Measurements from ENCODE around the gene ADAMTS9. TPM values are rescaled to one million over a fixed set of nuclear protein-coding genes. Genes with fewer than 3 reads are reported as not detected.

ADAMTS9 gene
- total and polyA plus RNA-seq, 2 donors (not counting 1 experiment from before 2014, with no cell fraction given), result not detected

DNA sequence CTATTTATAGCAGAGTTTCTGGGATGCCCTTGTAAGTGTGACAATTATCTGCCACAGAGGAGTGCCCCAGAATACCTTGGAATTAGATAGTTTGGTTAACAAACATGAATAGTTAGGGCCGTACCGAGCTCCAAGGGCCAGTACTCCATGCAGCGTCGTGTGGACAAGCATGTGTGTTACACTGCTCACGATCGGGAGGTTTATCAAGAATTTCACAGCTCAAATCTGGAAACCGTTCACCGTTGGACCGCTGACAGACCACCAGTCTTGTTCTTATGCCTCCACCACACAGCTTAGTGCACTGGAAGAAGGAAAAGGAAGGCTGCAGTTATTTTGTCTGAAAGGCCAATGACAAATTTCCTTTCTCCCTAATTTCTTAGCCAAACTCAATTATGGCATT, 93.7 kb downstream of the ADAMTS9 start:
- intact Hi-C loops (cut with micrococcal nuclease), result no loop called here
- no peak overlapping the region for H3K4me3 ChIP-seq (ENCODE audit: control extremely low read depth in 1 of 5, extremely low read depth in 1 of 5, insufficient read depth in 1 of 5, low read depth in 2 of 5, low read length in 4 of 5)
- Mint-ChIP-seq H3K9me3 (ENCODE audit: insufficient read depth) (no peaks in the 10 kb centered on the region), H3K27me3 (no peaks in the 10 kb centered on the region), H3K4me3 (no peak overlapping the region), H3K4me1 (no peaks in the 10 kb centered on the region), H3K27ac (no peak overlapping the region)
- H3K79me2 ChIP-seq (ENCODE audit: control insufficient read depth, insufficient read depth, low read length), result no peaks in the 10 kb centered on the region
- no peak overlapping the region for H3K4me2 ChIP-seq (replicated peaks; ENCODE audit: low read depth, low read length, poor library complexity, severe bottlenecking)
- H4K20me1 ChIP-seq (ENCODE audit: control insufficient read depth, insufficient read depth, low read length, poor library complexity, severe bottlenecking), result no peaks in the 10 kb centered on the region
- ChIA-PET POLR2A (no interaction called here), CTCF (no interaction called here)
- H2AFZ ChIP-seq (ENCODE audit: insufficient read depth, low read depth, low read length, poor library complexity, severe bottlenecking), result no peak overlapping the region
- no peaks in the 10 kb centered on the region for H3K9me3 ChIP-seq (ENCODE audit: control extremely low read depth in 1 of 3, control insufficient read depth in 2 of 3, insufficient read depth in 1 of 3, low read length in 2 of 3)
- WGBS (ENCODE audit: insufficient coverage), result 94% methylated on average over 5 of the region's 9 CpGs
- no peaks in the 10 kb centered on the region for H3K4me1 ChIP-seq (ENCODE audit: control insufficient read depth in 2 of 2, insufficient read depth in 2 of 2, low read length in 2 of 2)
- TF ChIP-seq EZH2 (IDR thresholded peaks at IDR 0.05; ENCODE audit: borderline replicate concordance, insufficient read depth, low read depth, low read length, poor library complexity, severe bottlenecking), result no peak
- TF ChIP-seq, protein P1, sequence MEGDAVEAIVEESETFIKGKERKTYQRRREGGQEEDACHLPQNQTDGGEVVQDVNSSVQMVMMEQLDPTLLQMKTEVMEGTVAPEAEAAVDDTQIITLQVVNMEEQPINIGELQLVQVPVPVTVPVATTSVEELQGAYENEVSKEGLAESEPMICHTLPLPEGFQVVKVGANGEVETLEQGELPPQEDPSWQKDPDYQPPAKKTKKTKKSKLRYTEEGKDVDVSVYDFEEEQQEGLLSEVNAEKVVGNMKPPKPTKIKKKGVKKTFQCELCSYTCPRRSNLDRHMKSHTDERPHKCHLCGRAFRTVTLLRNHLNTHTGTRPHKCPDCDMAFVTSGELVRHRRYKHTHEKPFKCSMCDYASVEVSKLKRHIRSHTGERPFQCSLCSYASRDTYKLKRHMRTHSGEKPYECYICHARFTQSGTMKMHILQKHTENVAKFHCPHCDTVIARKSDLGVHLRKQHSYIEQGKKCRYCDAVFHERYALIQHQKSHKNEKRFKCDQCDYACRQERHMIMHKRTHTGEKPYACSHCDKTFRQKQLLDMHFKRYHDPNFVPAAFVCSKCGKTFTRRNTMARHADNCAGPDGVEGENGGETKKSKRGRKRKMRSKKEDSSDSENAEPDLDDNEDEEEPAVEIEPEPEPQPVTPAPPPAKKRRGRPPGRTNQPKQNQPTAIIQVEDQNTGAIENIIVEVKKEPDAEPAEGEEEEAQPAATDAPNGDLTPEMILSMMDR (IDR thresholded peaks at IDR 0.05), result no peak
- H3K36me3 ChIP-seq (replicated peaks in 1 of 2; ENCODE audit: control extremely low read depth in 1 of 2, control insufficient read depth in 1 of 2, extremely low read depth in 1 of 2, insufficient read depth in 2 of 2, low read length in 1 of 2), result no peaks in the 10 kb centered on the region
- H3K27ac ChIP-seq (ENCODE audit: low read length in 2 of 2), result no peak overlapping the region
- DNase-seq (no peak), ATAC-seq (ENCODE audit: low read depth) (no peak)
- H3K27me3 ChIP-seq (replicated peaks in 1 of 4; ENCODE audit: control extremely low read depth in 1 of 4, control insufficient read depth in 3 of 4, insufficient read depth in 4 of 4, low read length in 3 of 4), result no peaks in the 10 kb centered on the region
- no peak overlapping the region for H3K9ac ChIP-seq (ENCODE audit: low read length)

DNA sequence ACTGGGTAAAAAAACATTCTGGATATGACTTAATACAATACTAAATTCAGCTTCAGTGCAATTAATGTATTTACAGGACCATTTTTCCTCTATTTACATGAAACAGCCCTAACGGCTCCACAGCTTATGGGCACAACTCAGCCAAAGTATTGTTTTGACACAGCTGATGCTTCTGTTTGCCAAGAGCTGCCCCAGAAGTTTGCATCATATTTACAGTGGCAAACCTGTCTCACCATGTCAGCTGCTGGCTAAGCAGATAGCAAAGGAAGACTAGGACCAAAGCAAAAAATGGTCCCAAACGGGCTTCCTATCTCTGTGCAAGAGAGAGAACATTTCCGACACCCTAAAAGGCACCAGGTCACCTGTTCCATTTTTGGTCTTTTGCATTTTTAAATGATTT, 94.5 kb downstream of the ADAMTS9 start:
- ChIA-PET POLR2A (no interaction called here), CTCF (no interaction called here)
- no peak overlapping the region for H3K27ac ChIP-seq (ENCODE audit: low read length in 2 of 2)
- no peak for ATAC-seq (ENCODE audit: low read depth)
- intact Hi-C loops (cut with micrococcal nuclease), result no loop called here
- H3K4me3 ChIP-seq (ENCODE audit: control extremely low read depth in 1 of 5, extremely low read depth in 1 of 5, insufficient read depth in 1 of 5, low read depth in 2 of 5, low read length in 4 of 5), result no peak overlapping the region
- Mint-ChIP-seq H3K9me3 (ENCODE audit: insufficient read depth) (no peaks in the 10 kb centered on the region), H3K27me3 (no peaks in the 10 kb centered on the region), H3K27ac (no peak overlapping the region), H3K4me1 (no peaks in the 10 kb centered on the region), H3K4me3 (no peak overlapping the region)
- H3K79me2 ChIP-seq (ENCODE audit: control insufficient read depth, insufficient read depth, low read length), result no peaks in the 10 kb centered on the region
- no peaks in the 10 kb centered on the region for H3K9me3 ChIP-seq (ENCODE audit: control extremely low read depth in 1 of 3, control insufficient read depth in 2 of 3, insufficient read depth in 1 of 3, low read length in 2 of 3)
- H3K4me1 ChIP-seq (ENCODE audit: control insufficient read depth in 2 of 2, insufficient read depth in 2 of 2, low read length in 2 of 2), result no peaks in the 10 kb centered on the region
- no peak overlapping the region for H3K4me2 ChIP-seq (replicated peaks; ENCODE audit: low read depth, low read length, poor library complexity, severe bottlenecking)
- H3K36me3 ChIP-seq (replicated peaks in 1 of 2; ENCODE audit: control extremely low read depth in 1 of 2, control insufficient read depth in 1 of 2, extremely low read depth in 1 of 2, insufficient read depth in 2 of 2, low read length in 1 of 2), result no peaks in the 10 kb centered on the region
- H2AFZ ChIP-seq (ENCODE audit: insufficient read depth, low read depth, low read length, poor library complexity, severe bottlenecking), result no peak overlapping the region
- 96% methylated on average over 3 of the region's 3 CpGs for WGBS (ENCODE audit: insufficient coverage)
- no peak overlapping the region for H3K9ac ChIP-seq (ENCODE audit: low read length)
- H3K27me3 ChIP-seq (replicated peaks in 1 of 4; ENCODE audit: control extremely low read depth in 1 of 4, control insufficient read depth in 3 of 4, insufficient read depth in 4 of 4, low read length in 3 of 4), result no peaks in the 10 kb centered on the region
- TF ChIP-seq, protein P1 (IDR thresholded peaks at IDR 0.05), result no peak
- no peak for TF ChIP-seq EZH2 (IDR thresholded peaks at IDR 0.05; ENCODE audit: borderline replicate concordance, insufficient read depth, low read depth, low read length, poor library complexity, severe bottlenecking)
- no peaks in the 10 kb centered on the region for H4K20me1 ChIP-seq (ENCODE audit: control insufficient read depth, insufficient read depth, low read length, poor library complexity, severe bottlenecking)
- DNase-seq, result no peak

Data from B cell (primary cell).